Colonic mucosa (tissue), 4 donors: ENCODE measurements around the gene CCDC160. TPM values are rescaled to one million over a fixed set of nuclear protein-coding genes. Genes with fewer than 3 reads are reported as not detected.

ENCODE experiments used
- DNase-seq: peaks from one replicate; pipeline ENCODE4 v3.0.0-alpha.2; 2020
- H3K27ac ChIP-seq: fragments of 200-600 bp; one replicate; pipeline ENCODE4 v1.8.0; 2021
- H3K27me3 ChIP-seq: fragments of 200-600 bp; one replicate; pipeline ENCODE4 v1.8.0; 2021
- H3K36me3 ChIP-seq: fragments of 200-600 bp; one replicate; pipeline ENCODE4 v1.8.0; 2021
- H3K4me1 ChIP-seq: fragments of 200-600 bp; one replicate; pipeline ENCODE4 v1.8.0; 2021; ENCODE audit warnings: mild to moderate bottlenecking
- H3K4me3 ChIP-seq: fragments of 200-600 bp; one replicate; pipeline ENCODE4 v1.8.0; 2021
- H3K9ac ChIP-seq, 2 donors: one replicate each; pipeline ENCODE4 v1.7.0; 2013; ENCODE audit warnings: control low read depth in 2 of 2, low read depth in 2 of 2, low read length in 2 of 2
- H3K9me3 ChIP-seq: fragments of 200-600 bp; one replicate; pipeline ENCODE4 v1.8.0; 2021
- CTCF ChIP-seq: fragments of 200-600 bp; IDR thresholded peaks from one replicate; pipeline ENCODE4 v1.8.0; 2022; ENCODE audit warnings: antibody characterized with exemption, mild to moderate bottlenecking
- intact Hi-C: fragments of 100-400 bp; cut with DNase I; formaldehyde crosslinking; loops from one replicate; pipeline ENCODE4 v1.14.1; 2022
- total RNA-seq, 2 donors: library from RNA; stranded (reverse); fragmentation: NEBNext Ultra II Directional in 1 of 2; extraction: Animal tissue kit (Norgen Biotek cat#: 25700) in 1 of 2; gene quantifications; one replicate each; pipeline ENCODE4 v1.2.1, GENCODE V29; 2021
- donor health status: healthy.
- donor health status: DM: no; HTN: no; CAD: no.
- donor health status: DM: no; HTN: no; CAD: no.

The CCDC160 gene
- total RNA-seq, result not detected

- H3K9ac ChIP-seq, result no peak within 1 kb of the TSS
- H3K27ac ChIP-seq, result no peak within 1 kb of the TSS
- peak; percentile 25 for DNase-seq
- intact Hi-C loops, result no loop called here
- peak within 1 kb of the TSS; percentile 33 for H3K4me3 ChIP-seq
- H3K4me1 ChIP-seq, result no peaks in the 10 kb centered on the region
- no peaks in the 10 kb centered on the region for H3K36me3 ChIP-seq
- H3K27me3 ChIP-seq, result peaks cover 8% of the 10 kb centered on the region
- H3K9me3 ChIP-seq, result no peaks in the 10 kb centered on the region
- no peak for TF ChIP-seq CTCF
Observed at GRCh38 chrX:134236626-134237614, at the start of gene CCDC160. Gene CCDC160, plus strand, starts transcription at chrX:134237182. Its CDS starts 7,619 bp downstream, at chrX:134244801.

GRCh38 chrX:134191281-134191680 is 45.7 kb upstream of the CCDC160 start:
- Histone ChIP-seq H3K9ac (no peak overlapping the region), H3K27ac (no peak overlapping the region), H3K4me1 (no peaks in the 10 kb centered on the region), H3K9me3 (no peaks in the 10 kb centered on the region), H3K27me3 (no peaks in the 10 kb centered on the region), H3K4me3 (no peak overlapping the region), H3K36me3 (no peaks in the 10 kb centered on the region)
- no peak for DNase-seq
- intact Hi-C loops, result no loop called here
- TF ChIP-seq CTCF, result no peak

- Histone ChIP-seq H3K9ac (no peak overlapping the region), H3K4me3 (no peak overlapping the region), H3K27ac (no peak overlapping the region), H3K4me1 (no peaks in the 10 kb centered on the region), H3K9me3 (no peaks in the 10 kb centered on the region), H3K36me3 (no peaks in the 10 kb centered on the region), H3K27me3 (no peaks in the 10 kb centered on the region)
- no peak for TF ChIP-seq CTCF
- intact Hi-C loops, result no loop called here
- no peak for DNase-seq
Observed at GRCh38 chrX:134194915-134195314, 42.1 kb upstream of the CCDC160 start.

GRCh38 chrX:134202561-134202960 is 34.4 kb upstream of the CCDC160 start:
- intact Hi-C loops, result no loop called here
- Histone ChIP-seq H3K9me3 (no peaks in the 10 kb centered on the region), H3K4me1 (no peaks in the 10 kb centered on the region), H3K27ac (no peak overlapping the region), H3K36me3 (no peaks in the 10 kb centered on the region), H3K9ac (no peak overlapping the region), H3K27me3 (no peaks in the 10 kb centered on the region), H3K4me3 (no peak overlapping the region)
- no peak for TF ChIP-seq CTCF
- DNase-seq, result no peak

- no peak overlapping the region for H3K4me3 ChIP-seq
- no peaks in the 10 kb centered on the region for H3K4me1 ChIP-seq
- no peak overlapping the region for H3K9ac ChIP-seq
- no peak for DNase-seq
- H3K9me3 ChIP-seq, result peaks cover 3% of the 10 kb centered on the region
- intact Hi-C loops, result no loop called here
- no peaks in the 10 kb centered on the region for H3K27me3 ChIP-seq
- no peak for TF ChIP-seq CTCF
- H3K27ac ChIP-seq, result no peak overlapping the region
- H3K36me3 ChIP-seq, result no peaks in the 10 kb centered on the region
Observed at GRCh38 chrX:134206221-134206620, 30.8 kb upstream of the CCDC160 start.
